Parathyroid adenoma (tissue), 2 donors: ENCODE data around the gene RAPGEF2.

ENCODE experiments used
- H2AFZ ChIP-seq: fragments of 300-600 bp; sonication (generic); one replicate; pipeline ENCODE4 v1.7.0; 2017; ENCODE audit warnings: antibody characterized with exemption, mild to moderate bottlenecking
- H3K27ac ChIP-seq: fragments of 300-600 bp; sonication (generic); one replicate; pipeline ENCODE4 v1.7.0; 2017
- H3K27me3 ChIP-seq: fragments of 300-600 bp; sonication (generic); one replicate; pipeline ENCODE4 v1.7.0; 2017; ENCODE audit warnings: low read length; ENCODE audit not compliant: control insufficient read depth, insufficient read depth
- H3K36me3 ChIP-seq: fragments of 300-600 bp; sonication (generic); one replicate; pipeline ENCODE4 v1.7.0; 2017; ENCODE audit warnings: low read length; ENCODE audit not compliant: control insufficient read depth, insufficient read depth
- H3K4me1 ChIP-seq: fragments of 300-600 bp; sonication (generic); one replicate; pipeline ENCODE4 v1.7.0; 2017; ENCODE audit warnings: control low read depth
- H3K4me2 ChIP-seq: fragments of 300-600 bp; sonication (generic); one replicate; pipeline ENCODE4 v1.7.0; 2017; ENCODE audit warnings: low read length
- H3K4me3 ChIP-seq: fragments of 300-600 bp; sonication (generic); one replicate; pipeline ENCODE4 v1.7.0; 2017; ENCODE audit warnings: low read depth, low read length
- H3K79me2 ChIP-seq: fragments of 300-600 bp; sonication (generic); one replicate; pipeline ENCODE4 v1.7.0; 2017; ENCODE audit warnings: control low read depth
- H3K9ac ChIP-seq: fragments of 300-600 bp; sonication (generic); one replicate; pipeline ENCODE4 v1.7.0; 2017; ENCODE audit warnings: mild to moderate bottlenecking
- H3K9me3 ChIP-seq: fragments of 300-600 bp; sonication (generic); one replicate; pipeline ENCODE4 v1.7.0; 2017; ENCODE audit warnings: low read length; ENCODE audit not compliant: control insufficient read depth
- TF ChIP-seq, protein P1 (sequence below): fragments of 300-600 bp; sonication (generic); IDR thresholded peaks from one replicate; pipeline ENCODE4 v1.7.0; 2017; ENCODE audit warnings: antibody characterized with exemption, mild to moderate bottlenecking
- donor health status: primary hyperparathyroidism.

RAPGEF2 gene

GRCh38 chr4:159360549-159360948, 257.7 kb downstream of the RAPGEF2 start:
- no peaks in the 10 kb centered on the region for H3K4me1 ChIP-seq
- H3K9me3 ChIP-seq, result no peaks in the 10 kb centered on the region
- H3K27me3 ChIP-seq, result no peaks in the 10 kb centered on the region
- H3K79me2 ChIP-seq, result no peaks in the 10 kb centered on the region
- no peaks in the 10 kb centered on the region for H3K36me3 ChIP-seq
- no peak overlapping the region for H2AFZ ChIP-seq
- TF ChIP-seq, protein P1, sequence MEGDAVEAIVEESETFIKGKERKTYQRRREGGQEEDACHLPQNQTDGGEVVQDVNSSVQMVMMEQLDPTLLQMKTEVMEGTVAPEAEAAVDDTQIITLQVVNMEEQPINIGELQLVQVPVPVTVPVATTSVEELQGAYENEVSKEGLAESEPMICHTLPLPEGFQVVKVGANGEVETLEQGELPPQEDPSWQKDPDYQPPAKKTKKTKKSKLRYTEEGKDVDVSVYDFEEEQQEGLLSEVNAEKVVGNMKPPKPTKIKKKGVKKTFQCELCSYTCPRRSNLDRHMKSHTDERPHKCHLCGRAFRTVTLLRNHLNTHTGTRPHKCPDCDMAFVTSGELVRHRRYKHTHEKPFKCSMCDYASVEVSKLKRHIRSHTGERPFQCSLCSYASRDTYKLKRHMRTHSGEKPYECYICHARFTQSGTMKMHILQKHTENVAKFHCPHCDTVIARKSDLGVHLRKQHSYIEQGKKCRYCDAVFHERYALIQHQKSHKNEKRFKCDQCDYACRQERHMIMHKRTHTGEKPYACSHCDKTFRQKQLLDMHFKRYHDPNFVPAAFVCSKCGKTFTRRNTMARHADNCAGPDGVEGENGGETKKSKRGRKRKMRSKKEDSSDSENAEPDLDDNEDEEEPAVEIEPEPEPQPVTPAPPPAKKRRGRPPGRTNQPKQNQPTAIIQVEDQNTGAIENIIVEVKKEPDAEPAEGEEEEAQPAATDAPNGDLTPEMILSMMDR, result no peak
- H3K27ac ChIP-seq, result no peak overlapping the region
- H3K4me2 ChIP-seq, result no peak overlapping the region
- H3K9ac ChIP-seq, result no peak overlapping the region
- H3K4me3 ChIP-seq, result no peak overlapping the region

GRCh38 chr4:159363361-159363760, 260.5 kb downstream of the RAPGEF2 start:
- no peaks in the 10 kb centered on the region for H3K27me3 ChIP-seq
- no peak overlapping the region for H3K27ac ChIP-seq
- TF ChIP-seq, protein P1, result no peak
- H3K4me3 ChIP-seq, result no peak overlapping the region
- no peaks in the 10 kb centered on the region for H3K79me2 ChIP-seq
- no peak overlapping the region for H3K4me2 ChIP-seq
- H3K4me1 ChIP-seq, result no peaks in the 10 kb centered on the region
- H2AFZ ChIP-seq, result no peak overlapping the region
- no peaks in the 10 kb centered on the region for H3K9me3 ChIP-seq
- no peak overlapping the region for H3K9ac ChIP-seq
- H3K36me3 ChIP-seq, result no peaks in the 10 kb centered on the region

- H3K36me3 ChIP-seq, result no peaks in the 10 kb centered on the region
- H3K4me3 ChIP-seq, result no peak overlapping the region
- TF ChIP-seq, protein P1, result no peak
Observed at GRCh38 chr4:159366966-159367780, 264.3 kb downstream of the RAPGEF2 start.

DNA sequence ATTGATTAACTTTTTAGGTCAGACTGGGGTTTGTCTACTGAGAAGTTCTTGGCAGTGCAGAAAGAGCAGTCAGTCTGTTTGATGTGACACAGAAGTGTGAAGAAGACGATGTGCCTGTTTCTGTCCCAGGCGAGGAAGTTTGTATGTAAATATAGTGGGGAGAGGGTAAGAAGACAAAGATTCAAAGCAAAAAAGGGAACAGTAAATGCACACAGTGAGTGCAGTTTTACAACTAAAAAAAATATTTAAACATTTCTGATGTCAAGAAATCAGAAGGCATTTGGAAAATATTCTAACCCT, 264.9 kb downstream of the RAPGEF2 start:
- H3K4me2 ChIP-seq, result no peak overlapping the region
- no peaks in the 10 kb centered on the region for H3K79me2 ChIP-seq
- no peaks in the 10 kb centered on the region for H3K27me3 ChIP-seq
- H2AFZ ChIP-seq, result no peak overlapping the region
- peaks cover 3% of the 10 kb centered on the region for H3K9me3 ChIP-seq
- no peaks in the 10 kb centered on the region for H3K4me1 ChIP-seq
- no peak overlapping the region for H3K9ac ChIP-seq
- no peak overlapping the region for H3K27ac ChIP-seq
- no peak overlapping the region for H3K4me3 ChIP-seq
- no peaks in the 10 kb centered on the region for H3K36me3 ChIP-seq
- TF ChIP-seq, protein P1, result no peak

More at GRCh38 chr4:159366966-159367780, 264.3 kb downstream of the RAPGEF2 start:
- H3K4me2 ChIP-seq, result no peak overlapping the region
- no peak overlapping the region for H3K9ac ChIP-seq
- no peak overlapping the region for H2AFZ ChIP-seq
- peaks cover 3% of the 10 kb centered on the region for H3K9me3 ChIP-seq
- no peaks in the 10 kb centered on the region for H3K27me3 ChIP-seq
- no peaks in the 10 kb centered on the region for H3K79me2 ChIP-seq
- no peaks in the 10 kb centered on the region for H3K4me1 ChIP-seq
- H3K27ac ChIP-seq, result no peak overlapping the region

GRCh38 chr4:159368320-159368719, 265.4 kb downstream of the RAPGEF2 start:
- Histone ChIP-seq H3K4me1 (no peaks in the 10 kb centered on the region), H3K27ac (no peak overlapping the region), H3K79me2 (no peaks in the 10 kb centered on the region), H3K4me2 (no peak overlapping the region), H3K27me3 (no peaks in the 10 kb centered on the region), H3K9ac (no peak overlapping the region), H2AFZ (no peak overlapping the region), H3K9me3 (peaks cover 3% of the 10 kb centered on the region), H3K36me3 (no peaks in the 10 kb centered on the region), H3K4me3 (no peak overlapping the region)
- TF ChIP-seq, protein P1, result no peak
